BLaER1 treated with 17β-estradiol and CSF1 and Interleukin-3, amounts not matched to agents 10 nM and 100 nM (cell line): ENCODE data around the gene MORF4L1.
"Not testable (repeated sequence)": the region's sequence is repeated elsewhere in the genome, so short reads cannot be mapped to it uniquely, and the experiment has no call there.

Experiments used
- H3K27ac ChIP-seq, 11 experiments: shearing (Covaris generic); formaldehyde crosslinking; 2 replicates each; pipeline ENCODE4 v1.8.1; 2022
- H3K27me3 ChIP-seq, 11 experiments: shearing (Covaris generic); formaldehyde crosslinking; 2 replicates each; pipeline ENCODE4 v1.8.1; 2022
- H3K36me3 ChIP-seq, 11 experiments: shearing (Covaris generic); formaldehyde crosslinking; 2 replicates each; pipeline ENCODE4 v1.8.1; 2022
- H3K4me1 ChIP-seq, 10 experiments: shearing (Covaris generic); formaldehyde crosslinking; 2 replicates each; pipeline ENCODE4 v1.8.1; 2022
- H3K4me2 ChIP-seq, 11 experiments: shearing (Covaris generic); formaldehyde crosslinking; 2 replicates each; pipeline ENCODE4 v1.8.1; 2022
- H3K4me3 ChIP-seq, 10 experiments: shearing (Covaris generic); formaldehyde crosslinking; 2 replicates each; pipeline ENCODE4 v1.8.1; 2022
- H3K9ac ChIP-seq, 11 experiments: shearing (Covaris generic); formaldehyde crosslinking; 2 replicates each; pipeline ENCODE4 v1.8.1; 2022
- H3K9me3 ChIP-seq, 11 experiments: shearing (Covaris generic); formaldehyde crosslinking; replicated peaks in 1 of 11; 2 replicates each; pipeline ENCODE4 v1.8.1; 2022
- H4K20me1 ChIP-seq, 11 experiments: shearing (Covaris generic); formaldehyde crosslinking; 2 replicates each; pipeline ENCODE4 v1.8.1; 2022
- Cebpa-rat ChIP-seq, 11 experiments: shearing (Covaris generic); IDR thresholded peaks; 2 replicates each; pipeline ENCODE4 v1.8.1; 2022

Gene MORF4L1

GRCh38 chr15:78872972-78873792 lies 492 bp downstream of the MORF4L1 start:
- Histone ChIP-seq H3K4me3 (peak overlapping the region; percentile 66 to 99 (median 96)), H3K27ac (peak overlapping the region; percentile 98 to 100 (median 100)), H3K9me3 (no peaks in the 10 kb centered on the region), H3K4me1 (peaks cover 40 to 46% (median 43%) of the 10 kb centered on the region in 10 experiments), H3K36me3 (peaks cover 0 to 7% (median 0%) of the 10 kb centered on the region in 11 experiments; a peak in 4 of 22 replicates), H3K9ac (peak overlapping the region; percentile 98 to 100 (median 100)), H4K20me1 (peaks cover 46 to 48% (median 47%) of the 10 kb centered on the region in 11 experiments), H3K4me2 (peak overlapping the region; percentile 76 to 98 (median 87)), H3K27me3 (no peaks in the 10 kb centered on the region)
- TF ChIP-seq Cebpa-rat (IDR thresholded peaks at IDR 0.05), result no peak

- peaks cover 0 to 14% (median 3%) of the 10 kb centered on the region in 11 experiments; a peak in 8 of 22 replicates for H3K36me3 ChIP-seq
- H3K9me3 ChIP-seq, result no peaks in the 10 kb centered on the region
- H3K27me3 ChIP-seq, result no peaks in the 10 kb centered on the region
- peak overlapping the region; percentile 76 to 98 (median 87) for H3K4me2 ChIP-seq
- no peak for TF ChIP-seq Cebpa-rat (IDR thresholded peaks at IDR 0.05)
- H3K4me3 ChIP-seq, result peak overlapping the region; percentile 66 to 99 (median 96)
- H3K4me1 ChIP-seq, result peaks cover 49 to 55% (median 52%) of the 10 kb centered on the region in 10 experiments
- H3K27ac ChIP-seq, result peak overlapping the region; percentile 98 to 100 (median 100)
- H3K9ac ChIP-seq, result peak overlapping the region; percentile 98 to 100 (median 100)
- H4K20me1 ChIP-seq, result peaks cover 55 to 57% (median 56%) of the 10 kb centered on the region in 11 experiments
Observed at GRCh38 chr15:78873793-78874765, 1.4 kb downstream of the MORF4L1 start.

- H3K4me1 ChIP-seq, result peaks cover 57 to 65% (median 61%) of the 10 kb centered on the region in 10 experiments
- H3K4me2 ChIP-seq, result peak overlapping the region; percentile 76 to 98 (median 87)
- peak overlapping the region; percentile 98 to 100 (median 100) for H3K9ac ChIP-seq
- no peaks in the 10 kb centered on the region for H3K9me3 ChIP-seq
- peaks cover 67 to 69% (median 68%) of the 10 kb centered on the region in 11 experiments for H4K20me1 ChIP-seq
- TF ChIP-seq Cebpa-rat (IDR thresholded peaks at IDR 0.05), result no peak
- no peaks in the 10 kb centered on the region for H3K27me3 ChIP-seq
- peak overlapping the region; percentile 66 to 99 (median 96) for H3K4me3 ChIP-seq
- H3K27ac ChIP-seq, result peak overlapping the region in 6 of 11 experiments; percentile 100; a peak in 9 of 22 replicates
- H3K36me3 ChIP-seq, result peaks cover 9 to 26% (median 14%) of the 10 kb centered on the region in 11 experiments; a peak in 19 of 22 replicates
Observed at GRCh38 chr15:78875107-78875914, 2.6 kb downstream of the MORF4L1 start.

GRCh38 chr15:78876954-78877353 lies 4.3 kb downstream of the MORF4L1 start:
- H3K4me3 ChIP-seq, H3K27ac ChIP-seq, H3K9me3 ChIP-seq, H3K27me3 ChIP-seq: not testable (repeated sequence)
- H3K9ac ChIP-seq, result peak overlapping the region in 3 of 11 experiments; percentile 2 to 13 (median 6); a peak in 1 of 22 replicates
- peak overlapping the region; percentile 76 to 98 (median 87) for H3K4me2 ChIP-seq
- H3K4me1 ChIP-seq, result peaks cover 51 to 67% (median 59%) of the 10 kb centered on the region in 10 experiments
- H4K20me1 ChIP-seq, result peaks cover 84 to 85% (median 84%) of the 10 kb centered on the region in 11 experiments
- peaks cover 25 to 42% (median 30%) of the 10 kb centered on the region in 11 experiments for H3K36me3 ChIP-seq

GRCh38 chr15:78878356-78878755 lies 5.7 kb downstream of the MORF4L1 start:
- H4K20me1 ChIP-seq, result peaks cover 98 to 99% (median 98%) of the 10 kb centered on the region in 11 experiments
- peak overlapping the region in 2 of 11 experiments; percentile 22 to 24; a peak in 2 of 22 replicates for H3K9ac ChIP-seq
- no peaks in the 10 kb centered on the region for H3K27me3 ChIP-seq
- H3K9me3 ChIP-seq, result no peaks in the 10 kb centered on the region
- H3K27ac ChIP-seq, result 0 out of 22 replicates have a peak overlapping the region, but pooled peaks of 1 of the 11 experiments have one; percentile 31
- peaks cover 39 to 56% (median 44%) of the 10 kb centered on the region in 11 experiments for H3K36me3 ChIP-seq
- peak overlapping the region; percentile 76 to 98 (median 87) for H3K4me2 ChIP-seq
- no peak for TF ChIP-seq Cebpa-rat (IDR thresholded peaks at IDR 0.05)
- peak overlapping the region in 1 of 10 experiments; percentile 21; a peak in 1 of 20 replicates for H3K4me3 ChIP-seq
- peaks cover 46 to 64% (median 54%) of the 10 kb centered on the region in 10 experiments for H3K4me1 ChIP-seq

- peaks cover 46 to 62% (median 52%) of the 10 kb centered on the region in 10 experiments for H3K4me1 ChIP-seq
- no peak overlapping the region for H3K4me3 ChIP-seq
- no peaks in the 10 kb centered on the region for H3K9me3 ChIP-seq
- no peaks in the 10 kb centered on the region for H3K27me3 ChIP-seq
- H3K9ac ChIP-seq, result 0 out of 22 replicates have a peak overlapping the region, but pooled peaks of 1 of the 11 experiments have one; percentile 17
- H3K36me3 ChIP-seq, result peaks cover 52 to 69% (median 58%) of the 10 kb centered on the region in 11 experiments
- peak overlapping the region; percentile 51 to 98 (median 87); a peak in 14 of 22 replicates for H3K4me2 ChIP-seq
- H4K20me1 ChIP-seq, result peaks cover 100% of the 10 kb centered on the region in 11 experiments
- no peak overlapping the region for H3K27ac ChIP-seq
- no peak for TF ChIP-seq Cebpa-rat (IDR thresholded peaks at IDR 0.05)
Observed at GRCh38 chr15:78879517-78880241, 7.0 kb downstream of the MORF4L1 start.

GRCh38 chr15:78880242-78880533 lies 7.5 kb downstream of the MORF4L1 start:
- TF ChIP-seq Cebpa-rat (IDR thresholded peaks at IDR 0.05), result no peak
- Histone ChIP-seq H3K4me2 (peak overlapping the region in 3 of 11 experiments; percentile 87 to 98 (median 91); a peak in 3 of 22 replicates), H3K9me3 (no peaks in the 10 kb centered on the region), H3K9ac (no peak overlapping the region), H3K4me1 (peaks cover 43 to 59% (median 47%) of the 10 kb centered on the region in 10 experiments), H3K27me3 (no peaks in the 10 kb centered on the region), H4K20me1 (peaks cover 100% of the 10 kb centered on the region in 11 experiments), H3K36me3 (peaks cover 57 to 75% (median 63%) of the 10 kb centered on the region in 11 experiments), H3K4me3 (no peak overlapping the region), H3K27ac (no peak overlapping the region)
